WI38 (cell line): ENCODE data around the gene ADAT1.
"Not testable (repeated sequence)": the region's sequence is repeated elsewhere in the genome, so short reads cannot be mapped to it uniquely, and the experiment has no call there.

ENCODE experiments used
- H3K4me3 ChIP-seq: 2 replicates; pipeline ENCODE4 v1.5.1; 2011; ENCODE audit warnings: low read depth, mild to moderate bottlenecking, control low read depth, low read length
- TF ChIP-seq, protein P1 (sequence below): IDR thresholded peaks from 2 replicates; pipeline ENCODE4 v1.5.1; 2012; ENCODE audit warnings: low read depth, mild to moderate bottlenecking, control low read depth, low read length

Gene ADAT1

DNA sequence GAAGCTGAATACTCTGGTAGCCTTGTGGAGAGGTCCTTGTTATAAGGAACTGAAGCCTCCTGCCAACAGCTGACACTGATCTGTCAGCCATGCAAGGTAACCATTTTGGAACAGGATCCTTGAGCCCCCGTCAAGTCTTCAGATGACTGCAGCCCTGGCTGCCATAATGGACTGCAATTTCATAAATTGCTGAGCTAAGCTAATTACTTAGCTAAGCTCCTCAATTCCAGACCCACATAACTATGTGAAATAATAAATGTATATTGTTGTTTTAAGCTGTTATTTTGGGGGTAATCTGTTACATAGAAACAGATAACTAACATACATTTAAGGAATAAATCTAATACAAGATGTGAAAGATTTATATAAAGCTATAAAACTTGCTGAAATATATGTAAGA is 16.6 kb downstream of the ADAT1 start:
- no peak overlapping the region for H3K4me3 ChIP-seq
- TF ChIP-seq, protein P1, sequence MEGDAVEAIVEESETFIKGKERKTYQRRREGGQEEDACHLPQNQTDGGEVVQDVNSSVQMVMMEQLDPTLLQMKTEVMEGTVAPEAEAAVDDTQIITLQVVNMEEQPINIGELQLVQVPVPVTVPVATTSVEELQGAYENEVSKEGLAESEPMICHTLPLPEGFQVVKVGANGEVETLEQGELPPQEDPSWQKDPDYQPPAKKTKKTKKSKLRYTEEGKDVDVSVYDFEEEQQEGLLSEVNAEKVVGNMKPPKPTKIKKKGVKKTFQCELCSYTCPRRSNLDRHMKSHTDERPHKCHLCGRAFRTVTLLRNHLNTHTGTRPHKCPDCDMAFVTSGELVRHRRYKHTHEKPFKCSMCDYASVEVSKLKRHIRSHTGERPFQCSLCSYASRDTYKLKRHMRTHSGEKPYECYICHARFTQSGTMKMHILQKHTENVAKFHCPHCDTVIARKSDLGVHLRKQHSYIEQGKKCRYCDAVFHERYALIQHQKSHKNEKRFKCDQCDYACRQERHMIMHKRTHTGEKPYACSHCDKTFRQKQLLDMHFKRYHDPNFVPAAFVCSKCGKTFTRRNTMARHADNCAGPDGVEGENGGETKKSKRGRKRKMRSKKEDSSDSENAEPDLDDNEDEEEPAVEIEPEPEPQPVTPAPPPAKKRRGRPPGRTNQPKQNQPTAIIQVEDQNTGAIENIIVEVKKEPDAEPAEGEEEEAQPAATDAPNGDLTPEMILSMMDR: no peak

DNA sequence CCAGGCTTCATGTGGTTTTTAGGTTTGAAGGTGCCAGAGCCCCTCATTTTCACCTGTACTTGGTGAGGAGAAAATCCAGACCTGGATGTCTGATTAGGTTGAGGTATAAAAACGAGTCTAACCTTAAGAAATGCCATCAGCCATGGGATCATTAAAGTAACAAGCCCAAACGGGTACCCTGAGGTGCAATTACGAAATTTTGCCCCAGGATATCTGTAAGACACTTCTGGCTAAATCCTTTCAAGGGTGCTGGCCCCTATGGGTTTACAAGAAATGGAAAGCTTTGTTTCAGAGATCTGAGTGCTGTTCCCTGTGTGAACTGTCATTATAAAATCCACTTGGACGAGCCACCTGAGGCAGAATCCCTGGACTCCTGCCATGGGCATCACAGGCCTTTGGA is 19.8 kb downstream of the ADAT1 start:
- TF ChIP-seq, protein P1: no peak
- H3K4me3 ChIP-seq: no peak overlapping the region

DNA sequence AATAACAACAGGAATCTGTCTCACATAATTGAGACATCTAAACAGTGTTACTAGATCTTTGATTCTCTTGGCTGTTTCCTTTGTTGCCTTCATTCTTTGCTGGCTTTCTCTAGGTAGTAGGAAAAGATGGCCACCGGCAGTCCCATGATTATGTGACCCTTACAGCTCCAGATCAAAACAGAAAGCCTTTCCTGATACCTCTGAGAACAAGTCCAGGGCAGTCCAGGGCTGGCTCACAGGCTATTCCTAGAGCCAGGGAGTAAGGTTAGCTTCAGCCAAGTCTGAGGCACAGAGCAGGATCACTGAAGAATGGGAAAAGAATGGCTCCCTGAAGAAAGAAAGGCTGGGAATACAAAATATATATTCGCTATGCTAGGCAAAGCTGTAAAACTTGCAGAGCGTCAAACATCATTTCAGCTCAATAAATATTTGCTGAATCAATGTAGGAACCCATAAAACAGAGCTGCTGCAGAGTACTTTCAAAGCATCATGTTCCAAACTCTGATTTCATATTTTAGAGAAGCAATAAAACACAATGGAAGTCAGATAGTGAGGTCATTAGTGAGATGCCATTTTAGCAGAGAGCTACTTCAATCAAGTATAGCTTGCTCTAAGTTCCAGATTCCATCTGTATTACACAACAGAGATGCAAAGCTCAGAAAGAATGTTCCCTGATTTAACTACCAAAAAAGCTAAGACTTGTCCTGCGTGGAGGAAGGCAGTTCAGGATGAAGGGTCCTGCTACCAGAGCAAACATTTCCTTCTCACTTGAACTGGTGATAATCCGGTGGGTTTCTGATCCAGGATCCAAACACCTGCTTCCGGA is 23.4 kb downstream of the ADAT1 start:
- TF ChIP-seq, protein P1: no peak

DNA sequence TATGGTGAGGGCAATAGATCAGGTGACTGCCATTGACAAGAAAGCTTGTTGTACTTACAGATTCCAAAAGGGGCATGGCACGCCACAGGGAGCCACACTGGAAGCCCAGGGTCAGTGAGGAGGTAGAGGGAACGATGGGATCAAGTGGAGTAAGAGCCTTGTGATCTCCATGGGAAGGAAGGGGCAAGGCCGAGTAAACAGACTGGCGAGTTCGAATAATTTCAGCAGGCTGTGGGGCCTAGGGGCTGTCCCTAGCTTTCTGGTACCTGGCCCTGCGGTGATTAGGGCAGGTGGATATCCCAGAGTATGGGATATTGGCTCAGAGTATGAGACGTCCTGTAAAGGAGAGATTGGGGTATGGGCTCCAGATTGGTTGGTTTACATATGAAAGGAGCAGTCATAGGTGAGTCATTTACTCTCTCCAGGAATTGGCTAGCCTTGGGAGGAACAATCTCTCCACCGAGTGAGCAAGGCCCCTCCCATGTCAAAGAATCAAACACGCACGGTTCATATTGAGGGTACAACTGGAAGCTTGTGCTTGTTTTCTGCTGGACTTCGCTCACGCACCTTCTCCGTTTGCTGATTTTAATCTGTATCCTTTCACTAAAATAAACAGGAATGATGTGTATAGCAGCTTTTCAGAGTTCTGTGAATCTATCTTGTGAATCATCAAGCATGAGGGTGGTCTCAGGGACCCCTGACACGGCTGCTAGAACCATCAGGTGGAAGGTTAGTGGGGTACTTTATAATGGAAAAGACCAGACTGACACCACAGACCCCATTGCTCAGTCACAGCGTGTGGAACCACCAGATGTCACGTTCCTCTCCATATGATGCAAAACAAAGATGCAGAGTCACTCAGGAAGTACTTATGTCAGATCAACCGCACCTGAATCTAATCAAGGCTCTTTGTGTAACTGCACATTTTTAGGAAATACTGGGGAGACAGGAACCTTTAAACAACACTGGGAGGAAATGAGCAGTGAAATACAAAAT is 29.0 kb downstream of the ADAT1 start:
- TF ChIP-seq, protein P1: no peak
- H3K4me3 ChIP-seq: no peak overlapping the region

More for the DNA sequence above, 23.4 kb downstream of the ADAT1 start:
- H3K4me3 ChIP-seq: no peak overlapping the region

DNA sequence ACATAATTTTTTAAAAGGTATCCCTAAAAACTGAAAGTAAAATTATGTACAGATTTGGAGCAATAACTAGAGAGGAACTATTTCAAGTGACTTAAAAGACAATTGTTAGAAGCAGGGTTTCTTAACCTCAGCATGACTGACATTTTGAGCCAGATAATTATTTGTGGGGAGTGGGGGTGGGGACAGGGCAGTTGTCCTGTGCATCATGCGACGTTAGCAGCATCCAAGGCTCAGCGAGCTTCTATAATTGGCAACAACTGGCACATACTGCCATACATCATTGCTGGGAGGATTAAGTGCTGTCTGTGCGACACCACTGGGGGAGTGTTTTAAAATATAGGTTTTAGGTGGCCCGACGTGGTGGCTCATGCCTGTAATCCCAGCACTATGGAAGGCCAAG is 29.8 kb downstream of the ADAT1 start:
- no peak overlapping the region for H3K4me3 ChIP-seq
- TF ChIP-seq, protein P1: no peak

DNA sequence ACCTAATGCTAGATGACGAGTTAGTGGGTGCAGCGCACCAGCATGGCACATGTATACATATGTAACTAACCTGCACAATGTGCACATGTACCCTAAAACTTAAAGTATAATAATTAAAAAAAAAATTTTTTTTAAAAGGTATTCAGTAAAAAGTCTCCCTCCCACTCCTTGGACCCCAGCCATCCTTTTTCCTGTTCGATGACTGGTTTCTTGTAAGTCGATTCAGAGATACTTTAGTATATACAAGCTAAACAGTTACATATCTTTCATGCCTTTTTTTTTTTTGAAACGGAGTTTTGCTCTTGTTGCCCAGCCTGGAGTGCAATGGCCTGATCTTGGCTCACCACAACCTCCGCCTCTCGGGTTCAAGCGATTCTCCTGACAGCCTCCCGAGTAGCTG is 31.2 kb downstream of the ADAT1 start:
- not testable (repeated sequence) for H3K4me3 ChIP-seq

DNA sequence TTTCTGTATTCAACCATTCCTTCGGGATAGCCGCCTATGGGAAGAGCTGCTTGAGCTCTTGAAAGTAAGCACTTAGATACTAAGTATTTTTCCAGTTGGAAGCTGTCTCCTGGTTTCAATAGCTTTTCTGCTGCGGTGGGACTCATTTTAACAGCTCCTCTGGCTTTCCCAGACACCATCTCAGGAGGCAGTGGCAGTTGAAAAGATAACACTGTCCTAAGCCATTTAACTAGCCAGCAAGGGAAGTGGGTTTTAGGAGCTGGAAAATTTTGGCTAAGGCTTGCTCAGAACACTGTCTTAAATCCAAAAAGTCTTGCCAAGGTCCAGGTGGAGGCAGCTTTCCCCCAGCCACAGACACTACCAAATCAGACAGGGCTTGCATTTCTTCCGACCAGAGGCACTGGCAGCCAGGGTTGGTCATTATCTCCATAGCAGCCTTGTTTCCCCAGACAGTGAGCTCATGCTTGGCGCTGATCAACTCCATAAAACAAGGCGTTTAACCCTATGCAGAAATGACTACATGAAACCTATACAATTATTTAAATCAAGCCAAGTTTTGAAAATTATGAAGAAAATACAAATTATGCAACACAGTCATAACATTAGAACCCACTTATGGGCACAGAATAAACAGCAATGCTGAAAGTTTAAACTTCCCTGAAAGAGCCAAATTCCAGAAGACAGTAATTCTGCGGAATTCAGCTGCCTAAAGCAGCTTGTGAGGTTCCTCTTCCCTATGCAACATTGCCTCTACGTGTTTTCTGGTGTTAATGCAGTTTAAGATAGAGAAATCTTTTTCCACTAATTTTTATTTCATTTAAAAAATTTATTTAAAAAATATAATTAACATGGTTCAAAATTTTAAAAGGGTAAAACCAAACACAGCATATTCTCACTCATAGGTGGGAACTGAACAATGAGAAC is 31.9 kb downstream of the ADAT1 start:
- TF ChIP-seq, protein P1: no peak
- H3K4me3 ChIP-seq: no peak overlapping the region
